ENCODE results near the gene QKI. TPM values are rescaled to one million over a fixed set of nuclear protein-coding genes. Genes with fewer than 3 reads are reported as not detected.

QKI gene
- total and polyA plus RNA-seq, 2 of the 8 experiments (the other 6 are each of a cell fraction or from before 2014, with no cell fraction given): 181 to 183 TPM

GRCh38 chr6:163400509-163400908 lies 14.0 kb upstream of the QKI start:
- POLR2A ChIA-PET (ENCODE audit: partially characterized antibody): no interaction called here
- Histone ChIP-seq H2AFZ (ENCODE audit: low read length) (no peak overlapping the region), H3K79me1 (ENCODE audit: low read depth, low read length) (no peaks in the 10 kb centered on the region), H3K27me3 (replicated peaks in 1 of 4; ENCODE audit: control insufficient read depth in 3 of 4, extremely low read depth in 1 of 4, insufficient read depth in 3 of 4, low read length in 3 of 4) (no peaks in the 10 kb centered on the region), H3K79me2 (ENCODE audit: control insufficient read depth in 1 of 2, insufficient read depth in 2 of 2, low read length in 2 of 2) (no peaks in the 10 kb centered on the region), H2BK120ac (replicated peaks; ENCODE audit: low read depth, low read length) (no peak overlapping the region), H3K18ac (ENCODE audit: extremely low read depth, low read length) (no peak overlapping the region), H3K14ac (ENCODE audit: insufficient read length) (no peak overlapping the region), H4K8ac (ENCODE audit: extremely low read depth, insufficient read depth, low read length) (no peak overlapping the region), H3K27ac (ENCODE audit: low read depth, low read length) (no peak overlapping the region), H3K36me3 (ENCODE audit: control insufficient read depth in 2 of 4, insufficient read depth in 4 of 4, low read length in 3 of 4) (no peaks in the 10 kb centered on the region), H3K23ac (ENCODE audit: insufficient read length) (no peak overlapping the region), H2BK5ac (ENCODE audit: low read depth, low read length) (no peak overlapping the region), H3K9me3 (ENCODE audit: insufficient read depth in 2 of 2, low read depth in 1 of 2, low read length in 1 of 2) (no peaks in the 10 kb centered on the region), H3K23me2 (ENCODE audit: low read depth, low read length) (peaks cover 3% of the 10 kb centered on the region; the same call in 1 of the 2 replicates), H4K91ac (replicated peaks; ENCODE audit: insufficient read length, low read length) (peak overlapping the region; percentile 44), H3K4me2 (ENCODE audit: insufficient read depth in 1 of 2, low read depth in 2 of 2, low read length in 2 of 2) (no peak overlapping the region), H3K9ac (replicated peaks in 1 of 4; ENCODE audit: extremely low read depth in 1 of 4, low read depth in 3 of 4, low read length in 3 of 4) (no peak overlapping the region), H2BK15ac (ENCODE audit: low read length) (0 out of 2 replicates have a peak overlapping the region, but pooled peaks have one; percentile 4), H2BK20ac (ENCODE audit: low read length) (no peak overlapping the region), H4K5ac (ENCODE audit: insufficient read length, low read depth, low read length) (no peak overlapping the region), H2BK12ac (ENCODE audit: low read depth, low read length) (no peak overlapping the region; the same call in 1 of the 2 replicates), H2AK5ac (ENCODE audit: low read depth, low read length) (no peak overlapping the region), H3K56ac (replicated peaks; ENCODE audit: insufficient read length, low read depth, low read length) (no peak overlapping the region), H4K20me1 (replicated peaks in 1 of 2; ENCODE audit: control insufficient read depth in 1 of 2, insufficient read depth in 2 of 2, low read length in 2 of 2) (no peaks in the 10 kb centered on the region), H3K4ac (replicated peaks; ENCODE audit: insufficient read length, low read depth, low read length) (no peak overlapping the region), H3K4me3 (ENCODE audit: extremely low read depth in 1 of 4, insufficient read depth in 2 of 4, low read depth in 3 of 4, low read length in 4 of 4) (no peak overlapping the region), H3K4me1 (replicated peaks in 1 of 4; ENCODE audit: control insufficient read depth in 3 of 4, insufficient read depth in 4 of 4, low read length in 3 of 4) (peaks cover 0 to 11% (median 4%) of the 10 kb centered on the region in 4 experiments; a peak in 5 of 7 replicates)
- TF ChIP-seq RFX5 (IDR thresholded peaks at IDR 0.05; ENCODE audit: borderline replicate concordance, low read depth, low read length) (no peak), CBX5 (IDR thresholded peaks at IDR 0.05; ENCODE audit: low read depth, low read length) (no peak), SAP30 (IDR thresholded peaks at IDR 0.05; ENCODE audit: insufficient read depth, insufficient replicate concordance, low read length) (no peak), KDM5A (IDR thresholded peaks at IDR 0.05; ENCODE audit: low read length) (no peak), RAD21 (IDR thresholded peaks at IDR 0.05 in 1 of 2, conservative IDR thresholded peaks at IDR 0.05 in 1 of 2; ENCODE audit: low read depth in 2 of 2, low read length in 2 of 2) (no peak), EP300 (IDR thresholded peaks at IDR 0.05; ENCODE audit: borderline replicate concordance in 1 of 2, low read depth in 2 of 2, low read length in 2 of 2) (no peak), SP1 (IDR thresholded peaks at IDR 0.05; ENCODE audit: low read depth, low read length) (no peak), TAF7 (optimal IDR thresholded peaks at IDR 0.05; ENCODE audit: borderline replicate concordance, low read depth, low read length) (no peak), CTCF (IDR thresholded peaks at IDR 0.05; ENCODE audit: control extremely low read depth in 1 of 3, insufficient read depth in 1 of 3, low read depth in 1 of 3, low read length in 3 of 3) (no peak)
- TF ChIP-seq, protein P1, sequence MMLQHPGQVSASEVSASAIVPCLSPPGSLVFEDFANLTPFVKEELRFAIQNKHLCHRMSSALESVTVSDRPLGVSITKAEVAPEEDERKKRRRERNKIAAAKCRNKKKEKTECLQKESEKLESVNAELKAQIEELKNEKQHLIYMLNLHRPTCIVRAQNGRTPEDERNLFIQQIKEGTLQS (IDR thresholded peaks at IDR 0.05; ENCODE audit: insufficient read depth, low read depth, low read length): no peak
- CTCF ChIA-PET (ENCODE audit: partially characterized antibody): no interaction called here
- no peak for DNase-seq (ENCODE audit: low read depth in 1 of 2, low spot score in 2 of 2)
- no peak for FAIRE-seq
- 95% methylated on average over 2 of the region's 2 CpGs; no CpG with 5 or more reads in 1 of the 2 experiments for WGBS, 2 experiments (ENCODE audit: extremely low coverage in 1 of 2, insufficient coverage in 1 of 2, insufficient read length in 1 of 2, insufficient replicate concordance in 2 of 2, low coverage in 1 of 2, low lambda C conversion rate in 2 of 2, missing lambda C conversion rate in 1 of 2)
